NCI-H2081 treated with DMSO at 0.1 percent for 48 hours (cell line): ENCODE measurements around the gene ADGRG3.

Experiments
- DNase-seq: peaks from one replicate; lab custom pipeline; 2025; lab: John Stamatoyannopoulos, UW

Gene ADGRG3

GRCh38 chr16:57736419-57737351 lies 68.6 kb downstream of the ADGRG3 start:
- DNase-seq: no peak

GRCh38 chr16:57738844-57739243 lies 70.7 kb downstream of the ADGRG3 start:
- no peak for DNase-seq
